Astrocyte (in vitro differentiated cells and primary cell): ENCODE data around the gene IGF2BP2. TPM values are rescaled to one million over a fixed set of nuclear protein-coding genes. Genes with fewer than 3 reads are reported as not detected.

Source experiments
- DNase-seq: peaks from one replicate; pipeline ENCODE4 v3.0.0-alpha.2; 2010; ENCODE audit warnings: low read depth
- FAIRE-seq: peaks from 2 replicates; lab custom pipeline; 2011; peaks lifted over from hg19 to GRCh38; lab: Jason Lieb, UNC
- H2AFZ ChIP-seq: 2 replicates; pipeline ENCODE4 v1.6.0; 2012; ENCODE audit warnings: low read depth, low read length, inconsistent platforms
- H3K27ac ChIP-seq: 2 replicates; pipeline ENCODE4 v1.5.1; 2011; ENCODE audit warnings: low read depth, low read length, inconsistent platforms
- H3K27me3 ChIP-seq: 2 replicates; pipeline ENCODE4 v1.6.0; 2011; ENCODE audit warnings: low read length, inconsistent platforms; ENCODE audit not compliant: insufficient read depth
- H3K36me3 ChIP-seq: 2 replicates; pipeline ENCODE4 v1.5.1; 2011; ENCODE audit warnings: low read length, inconsistent platforms; ENCODE audit not compliant: insufficient read depth
- H3K4me1 ChIP-seq: 2 replicates; pipeline ENCODE4 v1.5.1; 2011; ENCODE audit warnings: low read length, inconsistent platforms; ENCODE audit not compliant: insufficient read depth
- H3K4me2 ChIP-seq: 2 replicates; pipeline ENCODE4 v1.6.0; 2012; ENCODE audit warnings: low read length, inconsistent platforms
- H3K4me3 ChIP-seq: 2 replicates; pipeline ENCODE4 v1.5.1; 2011; ENCODE audit warnings: low read depth, mild to moderate bottlenecking, low read length, inconsistent platforms; ENCODE audit not compliant: insufficient read depth
- H3K79me2 ChIP-seq: 2 replicates; pipeline ENCODE4 v1.6.0; 2012; ENCODE audit warnings: mild to moderate bottlenecking, low read length, inconsistent platforms; ENCODE audit not compliant: insufficient read depth
- H3K9ac ChIP-seq: 2 replicates; pipeline ENCODE4 v1.6.0; 2012; ENCODE audit warnings: mild to moderate bottlenecking, low read length, inconsistent platforms
- H3K9me3 ChIP-seq: 2 replicates; pipeline ENCODE4 v1.5.1; 2012; ENCODE audit warnings: low read depth, mild to moderate bottlenecking, low read length, inconsistent platforms; ENCODE audit not compliant: insufficient read depth
- H4K20me1 ChIP-seq: 2 replicates; pipeline ENCODE4 v1.6.0; 2012; ENCODE audit warnings: low read length, inconsistent platforms; ENCODE audit not compliant: insufficient read depth
- H3K27ac Mint-ChIP-seq: one replicate; pipeline ENCODE4 v1.8.0; 2021; ENCODE audit warnings: mild to moderate bottlenecking, mixed read lengths; ENCODE audit not compliant: unreplicated experiment
- H3K27me3 Mint-ChIP-seq: one replicate; pipeline ENCODE4 v1.8.0; 2021; ENCODE audit warnings: low read depth, mixed read lengths; ENCODE audit not compliant: unreplicated experiment
- H3K36me3 Mint-ChIP-seq: one replicate; pipeline ENCODE4 v1.8.0; 2021; ENCODE audit warnings: low read depth, mixed read lengths; ENCODE audit not compliant: unreplicated experiment
- H3K4me1 Mint-ChIP-seq: one replicate; pipeline ENCODE4 v1.8.0; 2021; ENCODE audit warnings: low read depth, mixed read lengths; ENCODE audit not compliant: unreplicated experiment
- H3K4me3 Mint-ChIP-seq: one replicate; pipeline ENCODE4 v1.8.0; 2021; ENCODE audit warnings: mild to moderate bottlenecking, moderate library complexity, mixed read lengths; ENCODE audit not compliant: unreplicated experiment
- H3K9me3 Mint-ChIP-seq: one replicate; pipeline ENCODE4 v1.8.0; 2021; ENCODE audit warnings: mild to moderate bottlenecking, mixed read lengths; ENCODE audit not compliant: unreplicated experiment
- EZH2 ChIP-seq: IDR thresholded peaks from 2 replicates; pipeline ENCODE4 v1.6.1; 2012; ENCODE audit warnings: mild to moderate bottlenecking, low read length, inconsistent platforms; ENCODE audit not compliant: insufficient read depth
- total RNA-seq: library from RNA; stranded (reverse); gene quantifications from 2 replicates; pipeline ENCODE4 v1.2.1, GENCODE V29; 2021
- TF ChIP-seq, protein P1 (sequence below): IDR thresholded peaks from 2 replicates; pipeline ENCODE4 v1.5.1; 2011; ENCODE audit warnings: low read depth, mild to moderate bottlenecking, inconsistent platforms, low read length, moderate library complexity; ENCODE audit not compliant: insufficient read depth

The IGF2BP2 gene
- total RNA-seq, 1 donor from 2014 or later, result 162 TPM

DNA sequence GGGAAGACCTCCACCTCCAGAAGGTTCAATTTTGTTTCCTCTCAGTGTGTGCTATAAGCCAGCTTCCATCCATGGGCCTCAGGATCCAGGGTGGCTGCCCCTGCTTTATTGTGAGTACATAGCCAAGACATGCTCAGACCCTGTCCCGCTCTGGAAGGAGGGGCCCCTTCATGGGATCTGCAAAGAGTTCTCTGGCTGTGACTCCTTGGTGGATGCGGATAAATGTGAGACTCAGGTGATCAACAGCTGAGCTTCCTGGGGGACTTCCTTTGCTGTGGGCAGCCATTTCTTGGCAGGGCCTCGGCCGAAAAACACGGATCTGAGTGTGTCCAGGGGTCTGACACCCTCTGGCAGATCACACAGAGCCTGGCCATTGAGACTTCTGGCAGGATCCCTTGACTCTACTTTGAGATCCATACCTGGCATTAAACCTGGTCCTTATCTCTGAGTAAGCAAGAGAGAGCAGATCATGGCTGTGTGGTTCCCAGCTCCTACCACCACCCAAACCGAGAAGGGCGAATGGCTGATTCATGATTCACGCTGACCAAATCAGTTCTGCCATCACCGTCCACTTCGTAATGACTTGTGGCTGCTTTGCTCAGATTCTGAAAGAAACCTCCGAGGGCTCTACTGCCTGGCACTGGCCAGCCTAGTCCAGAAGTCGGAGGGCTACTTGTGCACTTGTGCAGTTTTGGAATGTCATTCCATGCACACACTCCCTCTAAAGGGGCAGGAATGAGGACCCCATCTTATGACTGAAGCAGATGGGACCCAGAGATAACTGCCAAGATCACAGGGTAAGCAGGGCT is 170.7 kb downstream of the IGF2BP2 start:
- Histone ChIP-seq H3K27ac (no peak overlapping the region), H3K36me3 (peaks cover 17% of the 10 kb centered on the region), H4K20me1 (peaks cover 18% of the 10 kb centered on the region), H2AFZ (no peak overlapping the region), H3K4me1 (peaks cover 43% of the 10 kb centered on the region), H3K4me2 (no peak overlapping the region), H3K9ac (no peak overlapping the region), H3K9me3 (no peaks in the 10 kb centered on the region), H3K27me3 (no peaks in the 10 kb centered on the region), H3K4me3 (no peak overlapping the region), H3K79me2 (no peaks in the 10 kb centered on the region)
- Mint-ChIP-seq H3K27ac (peak overlapping the region; percentile 58), H3K4me3 (no peak overlapping the region), H3K9me3 (no peaks in the 10 kb centered on the region), H3K27me3 (no peaks in the 10 kb centered on the region), H3K36me3 (peaks cover 26% of the 10 kb centered on the region), H3K4me1 (peaks cover 49% of the 10 kb centered on the region)
- DNase-seq (peak; percentile 66), FAIRE-seq (no peak)
- TF ChIP-seq, protein P1, sequence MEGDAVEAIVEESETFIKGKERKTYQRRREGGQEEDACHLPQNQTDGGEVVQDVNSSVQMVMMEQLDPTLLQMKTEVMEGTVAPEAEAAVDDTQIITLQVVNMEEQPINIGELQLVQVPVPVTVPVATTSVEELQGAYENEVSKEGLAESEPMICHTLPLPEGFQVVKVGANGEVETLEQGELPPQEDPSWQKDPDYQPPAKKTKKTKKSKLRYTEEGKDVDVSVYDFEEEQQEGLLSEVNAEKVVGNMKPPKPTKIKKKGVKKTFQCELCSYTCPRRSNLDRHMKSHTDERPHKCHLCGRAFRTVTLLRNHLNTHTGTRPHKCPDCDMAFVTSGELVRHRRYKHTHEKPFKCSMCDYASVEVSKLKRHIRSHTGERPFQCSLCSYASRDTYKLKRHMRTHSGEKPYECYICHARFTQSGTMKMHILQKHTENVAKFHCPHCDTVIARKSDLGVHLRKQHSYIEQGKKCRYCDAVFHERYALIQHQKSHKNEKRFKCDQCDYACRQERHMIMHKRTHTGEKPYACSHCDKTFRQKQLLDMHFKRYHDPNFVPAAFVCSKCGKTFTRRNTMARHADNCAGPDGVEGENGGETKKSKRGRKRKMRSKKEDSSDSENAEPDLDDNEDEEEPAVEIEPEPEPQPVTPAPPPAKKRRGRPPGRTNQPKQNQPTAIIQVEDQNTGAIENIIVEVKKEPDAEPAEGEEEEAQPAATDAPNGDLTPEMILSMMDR, result no peak
- no peak for TF ChIP-seq EZH2

DNA sequence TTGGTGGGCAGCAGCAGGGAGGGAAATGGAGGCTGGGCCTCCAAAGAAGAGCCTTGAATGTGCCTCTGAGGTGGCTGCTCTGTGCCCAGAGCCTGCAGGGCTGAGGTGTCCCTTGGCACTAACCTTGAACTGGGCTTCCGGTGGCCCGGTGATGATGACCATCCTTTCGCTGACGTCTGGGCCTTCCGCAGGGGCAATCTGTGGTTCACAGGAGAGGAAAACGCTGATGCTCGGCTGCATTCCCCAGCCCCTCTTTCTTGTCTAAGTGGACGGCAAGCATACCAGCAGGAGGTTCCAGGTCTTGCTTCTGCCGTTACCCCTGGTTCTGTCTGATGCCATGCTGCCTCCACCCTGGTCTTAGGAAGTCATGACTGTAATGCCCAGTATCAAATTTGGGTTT is 172.9 kb downstream of the IGF2BP2 start:
- Histone ChIP-seq H3K27ac (no peak overlapping the region), H2AFZ (no peak overlapping the region), H3K4me3 (no peak overlapping the region), H3K27me3 (no peaks in the 10 kb centered on the region), H3K4me1 (peaks cover 23% of the 10 kb centered on the region), H3K9me3 (no peaks in the 10 kb centered on the region), H3K79me2 (no peaks in the 10 kb centered on the region), H4K20me1 (peaks cover 25% of the 10 kb centered on the region), H3K4me2 (no peak overlapping the region), H3K9ac (no peak overlapping the region), H3K36me3 (peaks cover 17% of the 10 kb centered on the region)
- Mint-ChIP-seq H3K4me1 (peaks cover 42% of the 10 kb centered on the region), H3K4me3 (no peak overlapping the region), H3K9me3 (no peaks in the 10 kb centered on the region), H3K36me3 (peaks cover 37% of the 10 kb centered on the region), H3K27ac (no peak overlapping the region), H3K27me3 (no peaks in the 10 kb centered on the region)
- TF ChIP-seq, protein P1, result no peak
- TF ChIP-seq EZH2, result no peak
- DNase-seq (no peak), FAIRE-seq (no peak)

DNA sequence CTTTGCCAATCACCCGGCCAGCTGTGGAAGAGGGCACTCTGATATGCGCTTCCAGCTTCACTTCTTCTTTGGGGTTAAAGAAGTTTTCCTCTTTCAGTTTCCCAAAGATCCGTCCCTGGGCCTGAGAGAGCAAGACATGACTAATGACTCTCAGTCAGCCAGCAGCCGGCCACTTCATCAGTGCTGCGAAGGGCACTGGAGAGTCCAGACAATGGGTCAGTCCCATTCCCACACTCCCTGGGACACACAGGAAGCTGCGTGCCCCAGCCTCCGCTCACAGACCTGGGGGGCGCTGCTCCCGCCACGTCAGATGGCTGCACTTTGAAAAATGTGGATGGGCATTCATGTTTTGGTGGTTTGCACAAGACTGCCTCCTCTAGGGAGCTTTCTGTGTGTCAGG is 175.4 kb downstream of the IGF2BP2 start:
- no peak for FAIRE-seq

More for the DNA sequence above, 175.4 kb downstream of the IGF2BP2 start:
- Histone ChIP-seq H3K27me3 (no peaks in the 10 kb centered on the region), H3K9ac (peak overlapping the region; percentile 49), H3K4me3 (no peak overlapping the region), H3K4me2 (no peak overlapping the region), H4K20me1 (peaks cover 20% of the 10 kb centered on the region), H3K27ac (peak overlapping the region; percentile 49), H3K79me2 (no peaks in the 10 kb centered on the region), H3K9me3 (no peaks in the 10 kb centered on the region), H3K36me3 (peaks cover 17% of the 10 kb centered on the region), H2AFZ (no peak overlapping the region), H3K4me1 (peaks cover 17% of the 10 kb centered on the region)
- Mint-ChIP-seq H3K9me3 (no peaks in the 10 kb centered on the region), H3K4me3 (no peak overlapping the region), H3K4me1 (peaks cover 43% of the 10 kb centered on the region), H3K36me3 (peaks cover 34% of the 10 kb centered on the region), H3K27me3 (no peaks in the 10 kb centered on the region), H3K27ac (peak overlapping the region; percentile 91)
- no peak for TF ChIP-seq EZH2
- TF ChIP-seq, protein P1, result no peak
- peak; percentile 57 for DNase-seq
